Prostate gland (tissue), 2 donors: ENCODE data around the gene RNASE9.

Experiments
- CTCF ChIP-seq, 4 experiments: fragments of 200-600 bp in 2 of 4; fragments of 450-650 bp in 2 of 4; sonication (generic) in 2 of 4; IDR thresholded peaks; 1 replicate in 3 of 4; 2 replicates in 1 of 4; pipeline ENCODE4 v1.5.1; 2016 to 2019; ENCODE audit warnings: antibody characterized with exemption in 4 of 4, mild to moderate bottlenecking in 2 of 4, moderate library complexity in 2 of 4
- POLR2AphosphoS5 ChIP-seq: sonication (generic); formaldehyde crosslinking; IDR thresholded peaks from one replicate; pipeline ENCODE4 v1.6.1; 2017; ENCODE audit warnings: antibody characterized with exemption

- no peak for TF ChIP-seq POLR2AphosphoS5
- no peak for TF ChIP-seq CTCF (IDR thresholded peaks at IDR 0.05)
Observed at GRCh38 chr14:20592574-20592973, 31.7 kb upstream of the RNASE9 start.
